Measurements from ENCODE around the gene UBR4. TPM values are rescaled to one million over a fixed set of nuclear protein-coding genes. Genes with fewer than 3 reads are reported as not detected.

Gene UBR4
- polyA plus RNA-seq, 1 of the 3 experiments (the other 2 are of a cell fraction) = 68.7 TPM

DNA sequence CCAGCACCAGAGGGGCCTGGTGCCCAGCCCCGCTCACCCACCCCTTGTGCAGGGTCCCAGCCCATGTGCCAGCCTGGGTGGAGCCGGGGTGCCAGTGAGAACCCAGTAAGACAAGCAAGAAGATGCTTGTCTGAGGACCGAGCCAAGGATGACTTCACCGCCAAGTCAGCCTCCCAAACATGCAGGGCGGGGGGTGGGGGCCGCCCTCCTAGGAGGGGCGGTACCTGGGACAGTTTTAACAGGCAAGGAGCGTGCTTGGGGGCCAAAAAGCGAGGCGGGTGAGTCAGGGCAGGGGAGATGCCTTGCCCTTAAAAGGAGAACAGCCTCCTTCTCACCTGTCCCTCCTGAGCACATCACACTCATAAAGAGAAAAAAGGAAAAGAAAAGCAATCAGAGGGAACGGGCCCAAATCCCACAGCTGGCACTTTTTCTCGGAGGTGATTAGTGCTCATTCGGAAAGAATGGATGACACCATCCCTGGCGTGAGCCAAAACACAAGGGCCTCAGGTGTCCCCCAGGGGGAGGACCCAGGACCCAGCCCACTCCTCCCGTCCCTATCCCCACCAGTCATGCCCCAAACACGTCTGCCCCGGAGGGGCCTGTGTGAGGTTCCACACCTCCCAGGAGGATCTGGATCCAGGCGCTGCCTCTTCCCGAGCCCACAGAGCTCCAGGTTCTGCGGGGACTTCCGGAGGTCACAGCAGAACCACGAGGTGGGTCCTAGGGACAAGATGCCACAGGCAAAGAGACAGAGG, 176.0 kb downstream of the UBR4 start:
- ChIA-PET CTCF (no interaction called here), POLR2A (no interaction called here)
- H3K4me3 ChIP-seq (ENCODE audit: low read depth in 2 of 2, low read length in 1 of 2) = no peak overlapping the region
- DNase-seq = no peak
- TF ChIP-seq TEAD4 (IDR thresholded peaks at IDR 0.05; ENCODE audit: borderline replicate concordance, insufficient read depth) (0 out of 2 replicates have a peak, but pooled peaks have one; percentile 45), GATA2 (CRISPR knock-in tag; IDR thresholded peaks at IDR 0.05) (no peak), EP300 (IDR thresholded peaks at IDR 0.05; ENCODE audit: borderline replicate concordance in 1 of 2, low read depth in 1 of 2, low read length in 1 of 2) (0 out of 4 replicates have a peak, but pooled peaks of 1 of the 2 experiments have one; percentile 45), NFIC (IDR thresholded peaks at IDR 0.05; ENCODE audit: borderline replicate concordance) (peak; percentile 70), RAD21 (IDR thresholded peaks at IDR 0.05; ENCODE audit: low read length) (no peak), FOSL2 (IDR thresholded peaks at IDR 0.05; ENCODE audit: borderline replicate concordance, low read depth) (peak; percentile 57; the same call in 1 of the 2 replicates), RXRA (IDR thresholded peaks at IDR 0.05; ENCODE audit: borderline replicate concordance, low read depth) (no peak)
- TF ChIP-seq, protein P1, sequence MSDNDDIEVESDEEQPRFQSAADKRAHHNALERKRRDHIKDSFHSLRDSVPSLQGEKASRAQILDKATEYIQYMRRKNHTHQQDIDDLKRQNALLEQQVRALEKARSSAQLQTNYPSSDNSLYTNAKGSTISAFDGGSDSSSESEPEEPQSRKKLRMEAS (IDR thresholded peaks at IDR 0.05; ENCODE audit: low read depth) = peak; percentile 37; the same call in 1 of the 2 replicates
- no peaks in the 10 kb centered on the region for H3K27me3 ChIP-seq (ENCODE audit: insufficient read depth)
- H3F3A ChIP-seq (replicated peaks; ENCODE audit: insufficient read depth) = peaks cover 8% of the 10 kb centered on the region
- peaks cover 9 to 11% of the 10 kb centered on the region in 2 experiments; a peak in 3 of 4 replicates for H3K4me1 ChIP-seq (ENCODE audit: control insufficient read depth in 1 of 2, insufficient read depth in 2 of 2, low read depth in 1 of 2, low read length in 1 of 2)
- no peaks in the 10 kb centered on the region for H3K79me2 ChIP-seq (ENCODE audit: insufficient read depth)
- no peaks in the 10 kb centered on the region for H3K9me2 ChIP-seq
- H2AFZ ChIP-seq (ENCODE audit: low read depth) = 0 out of 2 replicates have a peak overlapping the region, but pooled peaks have one; percentile 41
- H3K4me2 ChIP-seq = peak overlapping the region; percentile 47
- no peak overlapping the region for H3K9ac ChIP-seq
- no peaks in the 10 kb centered on the region for H3K36me3 ChIP-seq (replicated peaks in 1 of 2; ENCODE audit: control insufficient read depth in 1 of 2, insufficient read depth in 2 of 2, low read length in 1 of 2)
- WGBS (ENCODE audit: low lambda C conversion rate) = 66% methylated on average over 18 of the region's 22 CpGs
- no peaks in the 10 kb centered on the region for H4K20me1 ChIP-seq (ENCODE audit: insufficient read depth)
- H3K9me3 ChIP-seq = no peaks in the 10 kb centered on the region
- no peak overlapping the region for H3K27ac ChIP-seq (ENCODE audit: low read depth in 2 of 2, low read length in 1 of 2)

DNA sequence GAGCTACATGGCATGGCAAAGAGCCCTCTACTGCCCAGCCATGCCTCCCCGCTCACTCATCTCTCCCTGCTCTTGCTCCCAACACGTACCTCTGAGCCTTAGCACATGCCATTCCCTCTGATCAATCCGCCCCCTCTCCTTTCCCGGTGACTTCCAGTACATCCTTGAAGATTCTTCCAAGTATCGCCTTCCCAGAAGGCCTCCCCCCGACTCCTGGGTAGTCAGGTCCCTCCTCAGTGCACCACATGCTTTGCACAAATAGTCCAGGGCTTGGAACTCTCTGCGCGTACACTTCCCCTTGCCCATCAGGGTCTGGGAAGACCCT, 176.6 kb downstream of the UBR4 start:
- Histone ChIP-seq H3K36me3 (replicated peaks in 1 of 2; ENCODE audit: control insufficient read depth in 1 of 2, insufficient read depth in 2 of 2, low read length in 1 of 2) (no peaks in the 10 kb centered on the region), H3K9ac (no peak overlapping the region), H3K4me1 (ENCODE audit: control insufficient read depth in 1 of 2, insufficient read depth in 2 of 2, low read depth in 1 of 2, low read length in 1 of 2) (peaks cover 9 to 11% of the 10 kb centered on the region in 2 experiments; a peak in 3 of 4 replicates), H3K27me3 (ENCODE audit: insufficient read depth) (no peaks in the 10 kb centered on the region), H2AFZ (ENCODE audit: low read depth) (no peak overlapping the region), H3K4me3 (ENCODE audit: low read depth in 2 of 2, low read length in 1 of 2) (no peak overlapping the region), H3K9me3 (no peaks in the 10 kb centered on the region), H4K20me1 (ENCODE audit: insufficient read depth) (no peaks in the 10 kb centered on the region), H3K9me2 (no peaks in the 10 kb centered on the region), H3K27ac (ENCODE audit: low read depth in 2 of 2, low read length in 1 of 2) (no peak overlapping the region), H3K79me2 (ENCODE audit: insufficient read depth) (no peaks in the 10 kb centered on the region), H3K4me2 (peak overlapping the region; percentile 47), H3F3A (replicated peaks; ENCODE audit: insufficient read depth) (peaks cover 6% of the 10 kb centered on the region)
- DNase-seq = no peak
- CTCF ChIA-PET = no interaction called here
- TF ChIP-seq USF1 (IDR thresholded peaks at IDR 0.05; ENCODE audit: borderline replicate concordance, low read depth) (no peak), MEF2A (IDR thresholded peaks at IDR 0.05; ENCODE audit: borderline replicate concordance, low read depth) (no peak), RFX5 (IDR thresholded peaks at IDR 0.05; ENCODE audit: low read length) (no peak), JUND (IDR thresholded peaks at IDR 0.05) (no peak)
- TF ChIP-seq, protein P1 (IDR thresholded peaks at IDR 0.05; ENCODE audit: low read depth) = no peak
- POLR2A ChIA-PET = no interaction called here
- 85% methylated on average over 8 of the region's 8 CpGs for WGBS (ENCODE audit: low lambda C conversion rate)
